Transverse colon (tissue), 4 donors: ENCODE data around the gene CACNB2. TPM values are rescaled to one million over a fixed set of nuclear protein-coding genes. Genes with fewer than 3 reads are reported as not detected.

ENCODE experiments used
- DNase-seq: peaks from one replicate; pipeline ENCODE4 v3.0.0-alpha.2; 2019
- H3K27ac ChIP-seq, 4 donors: fragments of 200-600 bp; sonication (generic); 2 replicates each; pipeline ENCODE4 v1.5.1; 2016 to 2018; ENCODE audit warnings: inconsistent platforms in 4 of 4
- H3K27me3 ChIP-seq: fragments of 200-600 bp; sonication (generic); 2 replicates; pipeline ENCODE4 v1.5.1; 2017; ENCODE audit warnings: inconsistent platforms
- H3K36me3 ChIP-seq, 4 donors: fragments of 200-600 bp; sonication (generic); 2 replicates each; pipeline ENCODE4 v1.5.1; 2017 to 2019; ENCODE audit warnings: inconsistent platforms in 4 of 4
- H3K4me1 ChIP-seq, 4 donors: fragments of 200-600 bp; sonication (generic); 2 replicates each; pipeline ENCODE4 v1.5.1; 2017 to 2020; ENCODE audit warnings: inconsistent platforms in 4 of 4
- H3K4me3 ChIP-seq, 4 donors: fragments of 200-600 bp; sonication (generic); 1 replicate in 1 of 4; 2 replicates in 3 of 4; pipeline versions ENCODE4 v1.5.1 to v1.6.1; 2017 to 2019; ENCODE audit warnings: inconsistent platforms in 4 of 4
- H3K9me3 ChIP-seq, 2 donors: fragments of 200-600 bp; sonication (generic); 2 replicates each; pipeline ENCODE4 v1.5.1; 2017 to 2019; ENCODE audit warnings: inconsistent platforms in 2 of 2
- CTCF ChIP-seq, 5 experiments: fragments of 200-600 bp in 3 of 5; fragments of 450-650 bp in 2 of 5; sonication (generic) in 3 of 5; IDR thresholded peaks; 1 replicate in 2 of 5; 2 replicates in 3 of 5; pipeline ENCODE4 v1.5.1; 2016 to 2017; ENCODE audit warnings: antibody characterized with exemption in 5 of 5, inconsistent platforms in 3 of 5, mild to moderate bottlenecking in 2 of 5, moderate library complexity in 1 of 5
- EP300 ChIP-seq: sonication (generic); formaldehyde crosslinking; IDR thresholded peaks from one replicate; pipeline ENCODE4 v1.6.1; 2017; ENCODE audit warnings: antibody characterized with exemption, low read depth
- POLR2A ChIP-seq: fragments of 450-650 bp; IDR thresholded peaks from one replicate; pipeline ENCODE4 v1.6.1; 2016; ENCODE audit warnings: antibody characterized with exemption, mild to moderate bottlenecking, moderate library complexity
- POLR2AphosphoS5 ChIP-seq, 3 donors: sonication (generic); formaldehyde crosslinking; IDR thresholded peaks; one replicate each; pipeline ENCODE4 v1.6.1; 2016; ENCODE audit warnings: antibody characterized with exemption in 3 of 3
- WGBS, 2 donors: methylation state at CpG; one replicate each; pipeline ENCODE4 v1.1.5; 2018; ENCODE audit warnings: low coverage in 1 of 2; 5-methylcytosine and 5-hydroxymethylcytosine counted together
- in situ Hi-C, 4 donors: fragments of 200-750 bp; cut with MboI; loops; one replicate each; pipeline versions ENCODE4 v1.15.0 to v1.15.1; 2017; ENCODE audit warnings: low sequenced_read_pairs in 3 of 4, low pct_ligation_motif_present in 1 of 4, low pct_unique_long_range_greater_than_20kb in 1 of 4
- intact Hi-C: fragments of 100-400 bp; cut with DNase I; formaldehyde crosslinking; loops from one replicate; pipeline ENCODE4 v1.15.1; 2023; ENCODE audit warnings: low total_unique reads
- total RNA-seq, 4 donors: library from RNA; depleted of rRNA; stranded (reverse); fragments of >200 nt; gene quantifications; one replicate each; pipeline ENCODE4 v1.1.0, GENCODE V29; 2016

CACNB2 gene
- total RNA-seq, 4 donors from 2014 or later: 16.2 to 338 (median 23.7) TPM

GRCh38 chr10:18351421-18351820, 211.2 kb downstream of the CACNB2 start:
- WGBS, 2 donors: 72% methylated on average over 2 of the region's 2 CpGs
- no peak overlapping the region for H3K27ac ChIP-seq
- in situ Hi-C loops: no loop called here
- intact Hi-C loops: no loop called here
- H3K36me3 ChIP-seq: no peaks in the 10 kb centered on the region
- no peaks in the 10 kb centered on the region for H3K27me3 ChIP-seq
- H3K9me3 ChIP-seq: no peaks in the 10 kb centered on the region
- DNase-seq: no peak
- no peaks in the 10 kb centered on the region for H3K4me1 ChIP-seq
- H3K4me3 ChIP-seq: no peak overlapping the region
- TF ChIP-seq POLR2A: no peak
- no peak for TF ChIP-seq CTCF (IDR thresholded peaks at IDR 0.05)
- TF ChIP-seq POLR2AphosphoS5 (IDR thresholded peaks at IDR 0.05): no peak
- TF ChIP-seq EP300: no peak

- no peak overlapping the region for H3K27ac ChIP-seq
- in situ Hi-C loops: no loop called here
- WGBS, 2 donors: 96 to 100% methylated on average over 3 of the region's 3 CpGs
- no peaks in the 10 kb centered on the region for H3K36me3 ChIP-seq
- H3K9me3 ChIP-seq: no peaks in the 10 kb centered on the region
- TF ChIP-seq CTCF (IDR thresholded peaks at IDR 0.05) (no peak), POLR2A (no peak), EP300 (no peak), POLR2AphosphoS5 (IDR thresholded peaks at IDR 0.05) (no peak)
- no peak for DNase-seq
- H3K4me3 ChIP-seq: no peak overlapping the region
- H3K27me3 ChIP-seq: no peaks in the 10 kb centered on the region
- intact Hi-C loops: no loop called here
- no peaks in the 10 kb centered on the region for H3K4me1 ChIP-seq
These were observed 212.0 kb downstream of the CACNB2 start for GRCh38 chr10:18352175-18352574.

GRCh38 chr10:18359812-18360211, 219.6 kb downstream of the CACNB2 start:
- Histone ChIP-seq H3K27me3 (no peaks in the 10 kb centered on the region), H3K27ac (peak overlapping the region; percentile 51 to 75 (median 64)), H3K36me3 (no peaks in the 10 kb centered on the region), H3K4me3 (no peak overlapping the region), H3K4me1 (peaks cover 0 to 22% (median 10%) of the 10 kb centered on the region in 4 donors), H3K9me3 (no peaks in the 10 kb centered on the region)
- intact Hi-C loops (no loop called here), in situ Hi-C loops (no loop called here)
- 43 to 54% methylated on average over 5 of the region's 5 CpGs for WGBS, 2 donors
- TF ChIP-seq POLR2AphosphoS5 (IDR thresholded peaks at IDR 0.05): peak in 2 of 3 donors; percentile 41 to 49
- no peak for TF ChIP-seq CTCF (IDR thresholded peaks at IDR 0.05)
- TF ChIP-seq POLR2A: no peak
- peak; percentile 65 for DNase-seq

- intact Hi-C loops (no loop called here), in situ Hi-C loops (no loop called here)
- no peaks in the 10 kb centered on the region for H3K9me3 ChIP-seq
- H3K36me3 ChIP-seq: no peaks in the 10 kb centered on the region
- TF ChIP-seq POLR2A (no peak), CTCF (IDR thresholded peaks at IDR 0.05) (no peak), POLR2AphosphoS5 (IDR thresholded peaks at IDR 0.05) (no peak), EP300 (no peak)
- no peak for DNase-seq
- peaks cover 0 to 24% (median 10%) of the 10 kb centered on the region in 4 donors for H3K4me1 ChIP-seq
- WGBS, 2 donors: 60 to 89% methylated on average over 1 of the region's 1 CpG
- H3K4me3 ChIP-seq: no peak overlapping the region
- H3K27me3 ChIP-seq: no peaks in the 10 kb centered on the region
- no peak overlapping the region for H3K27ac ChIP-seq
These were observed 222.7 kb downstream of the CACNB2 start for GRCh38 chr10:18362892-18363291.
